ENCODE data around the gene HMX1.

The HMX1 gene

DNA sequence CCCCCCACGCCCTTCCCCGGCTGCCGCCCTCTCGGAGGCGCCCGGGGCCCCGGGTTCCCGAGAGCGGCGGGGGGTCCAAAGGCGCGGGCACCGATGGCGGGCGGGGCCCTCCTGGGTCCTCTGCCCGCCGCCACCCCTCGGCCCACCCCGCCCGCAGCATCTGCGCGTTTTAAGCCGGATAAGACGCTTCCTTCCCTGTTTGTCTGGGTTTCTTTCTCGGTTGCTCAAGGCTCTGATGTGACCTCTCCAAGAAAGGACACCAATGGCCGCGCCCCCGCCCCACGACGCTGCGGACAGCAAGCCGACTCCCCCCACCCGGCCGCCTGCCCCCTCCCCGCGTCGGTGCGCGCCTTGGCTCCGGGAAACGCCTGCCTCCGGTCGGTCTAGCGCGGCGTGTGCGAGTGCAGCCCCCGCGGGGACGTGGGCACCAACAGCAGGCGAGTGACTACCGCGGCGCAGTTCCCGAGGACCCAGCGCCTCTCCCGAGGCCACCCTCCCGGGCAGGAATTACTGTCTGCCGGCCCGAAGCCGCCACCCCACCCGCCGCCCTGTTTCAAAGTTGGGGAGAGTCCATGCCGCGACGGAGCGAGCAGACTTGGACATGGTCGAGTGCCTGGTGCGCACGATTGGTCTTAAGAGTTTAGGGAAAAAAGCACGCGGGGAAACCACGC, 21.1 kb upstream of the HMX1 start:
- Histone ChIP-seq H3K27me3 (ENCODE audit: insufficient read depth, low read depth, severe bottlenecking) (no peaks in the 10 kb centered on the region), H3K36me3 (no peaks in the 10 kb centered on the region), H3K9me3 (ENCODE audit: severe bottlenecking) (no peaks in the 10 kb centered on the region), H3K27ac (peak overlapping the region; percentile 85), H3K4me3 (ENCODE audit: low read depth, low read length) (peak overlapping the region; percentile 35)
- peak; percentile 82 for DNase-seq
- TF ChIP-seq, protein P1, sequence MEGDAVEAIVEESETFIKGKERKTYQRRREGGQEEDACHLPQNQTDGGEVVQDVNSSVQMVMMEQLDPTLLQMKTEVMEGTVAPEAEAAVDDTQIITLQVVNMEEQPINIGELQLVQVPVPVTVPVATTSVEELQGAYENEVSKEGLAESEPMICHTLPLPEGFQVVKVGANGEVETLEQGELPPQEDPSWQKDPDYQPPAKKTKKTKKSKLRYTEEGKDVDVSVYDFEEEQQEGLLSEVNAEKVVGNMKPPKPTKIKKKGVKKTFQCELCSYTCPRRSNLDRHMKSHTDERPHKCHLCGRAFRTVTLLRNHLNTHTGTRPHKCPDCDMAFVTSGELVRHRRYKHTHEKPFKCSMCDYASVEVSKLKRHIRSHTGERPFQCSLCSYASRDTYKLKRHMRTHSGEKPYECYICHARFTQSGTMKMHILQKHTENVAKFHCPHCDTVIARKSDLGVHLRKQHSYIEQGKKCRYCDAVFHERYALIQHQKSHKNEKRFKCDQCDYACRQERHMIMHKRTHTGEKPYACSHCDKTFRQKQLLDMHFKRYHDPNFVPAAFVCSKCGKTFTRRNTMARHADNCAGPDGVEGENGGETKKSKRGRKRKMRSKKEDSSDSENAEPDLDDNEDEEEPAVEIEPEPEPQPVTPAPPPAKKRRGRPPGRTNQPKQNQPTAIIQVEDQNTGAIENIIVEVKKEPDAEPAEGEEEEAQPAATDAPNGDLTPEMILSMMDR (IDR thresholded peaks at IDR 0.05; ENCODE audit: low read depth, low read length) = no peak

DNA sequence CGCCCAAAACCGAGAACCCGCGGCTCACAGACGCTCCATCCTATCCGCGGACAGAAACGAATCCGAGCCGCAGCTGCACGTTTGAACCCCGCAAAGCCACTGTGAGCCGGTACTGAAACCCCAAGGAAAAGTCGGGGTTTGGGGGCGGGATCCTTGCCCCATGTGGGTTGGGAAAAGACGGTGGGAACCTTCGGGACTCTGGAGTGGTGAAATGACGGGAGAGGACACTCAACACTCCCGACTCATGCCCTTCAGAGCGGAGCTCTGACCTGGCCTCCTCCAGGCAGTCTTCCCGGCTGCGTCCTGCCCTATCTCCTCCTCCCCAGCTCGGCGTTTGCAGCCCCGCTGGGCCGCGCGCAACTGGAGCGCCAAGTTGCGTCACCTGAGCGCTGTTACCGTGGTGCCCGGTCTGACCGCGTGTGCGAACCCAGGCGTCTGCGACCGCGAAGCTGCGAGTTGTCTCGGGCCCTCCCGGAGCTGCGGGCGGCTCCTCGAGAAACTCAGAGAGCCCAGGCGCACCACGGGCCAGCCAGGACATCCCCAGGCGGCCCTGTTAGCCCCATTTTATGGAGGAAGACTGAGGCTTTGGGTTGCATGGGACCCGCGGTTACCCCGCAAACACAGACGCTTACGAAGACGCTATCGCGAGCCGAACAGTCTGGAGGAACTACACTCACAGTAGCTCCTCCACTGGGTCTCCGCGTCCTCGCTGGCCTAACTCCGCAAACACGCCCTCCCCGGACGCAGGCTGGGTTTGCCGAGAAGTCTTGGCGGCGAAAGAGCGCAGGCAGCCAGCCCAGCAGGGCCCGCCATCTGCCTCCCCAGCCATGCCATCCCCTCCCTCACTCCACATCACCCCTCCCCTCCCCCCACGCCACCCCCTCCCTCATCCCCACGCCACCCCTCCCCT, 20.3 kb upstream of the HMX1 start:
- Histone ChIP-seq H3K27me3 (ENCODE audit: insufficient read depth, low read depth, severe bottlenecking) (no peaks in the 10 kb centered on the region), H3K9me3 (ENCODE audit: severe bottlenecking) (peaks cover 4% of the 10 kb centered on the region), H3K4me3 (ENCODE audit: low read depth, low read length) (peak overlapping the region; percentile 9; the same call in 1 of the 2 replicates), H3K27ac (peak overlapping the region; percentile 49), H3K36me3 (no peaks in the 10 kb centered on the region)
- DNase-seq = peak; percentile 71
- TF ChIP-seq, protein P1 (IDR thresholded peaks at IDR 0.05; ENCODE audit: low read depth, low read length) = no peak

DNA sequence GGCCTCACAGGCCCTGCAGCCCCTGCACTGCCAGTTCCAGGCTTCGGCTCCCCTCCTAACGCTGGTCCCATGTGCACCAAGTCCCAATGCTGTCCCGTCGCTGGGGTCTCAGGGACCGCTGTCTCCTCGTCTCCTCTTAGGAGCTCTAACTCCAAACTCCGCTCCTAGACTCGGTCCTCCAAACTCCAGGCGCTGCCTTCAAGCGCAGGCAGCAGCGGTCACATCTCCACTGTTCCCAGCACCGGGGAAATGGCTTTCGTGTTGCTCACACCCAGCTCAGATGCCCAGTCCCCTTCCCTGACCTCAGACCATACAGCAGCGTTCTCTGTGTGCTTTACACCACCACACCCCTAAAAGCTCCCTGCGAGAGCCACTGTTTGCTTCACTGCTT, 19.6 kb upstream of the HMX1 start:
- Histone ChIP-seq H3K4me3 (ENCODE audit: low read depth, low read length) (no peak overlapping the region), H3K36me3 (no peaks in the 10 kb centered on the region), H3K27ac (no peak overlapping the region), H3K9me3 (ENCODE audit: severe bottlenecking) (peaks cover 6% of the 10 kb centered on the region), H3K27me3 (ENCODE audit: insufficient read depth, low read depth, severe bottlenecking) (no peaks in the 10 kb centered on the region)
- TF ChIP-seq, protein P1 (IDR thresholded peaks at IDR 0.05; ENCODE audit: low read depth, low read length) = no peak
- DNase-seq = no peak

DNA sequence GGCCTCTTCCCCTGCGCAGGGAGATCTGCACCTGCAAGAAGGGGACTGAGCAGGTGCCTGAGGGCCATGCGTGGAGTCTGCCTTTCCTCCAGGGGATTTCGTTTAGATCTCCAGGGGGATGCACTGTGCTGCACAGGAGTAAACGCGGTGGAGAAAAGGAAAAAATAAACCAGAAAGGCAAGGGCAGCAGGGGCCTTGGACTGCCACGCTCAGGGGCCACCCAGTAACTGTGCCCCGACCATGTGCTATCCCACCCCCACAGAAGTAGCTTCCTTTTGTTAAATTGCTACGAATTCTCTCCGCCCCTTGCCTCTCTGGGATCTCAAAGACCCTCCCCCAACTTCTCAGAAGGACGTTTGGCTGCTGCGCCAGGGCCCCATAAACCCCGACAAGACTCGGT, 17.2 kb upstream of the HMX1 start:
- DNase-seq = no peak
- H3K27me3 ChIP-seq (ENCODE audit: insufficient read depth, low read depth, severe bottlenecking) = no peaks in the 10 kb centered on the region
- H3K27ac ChIP-seq = no peak overlapping the region
- peaks cover 6% of the 10 kb centered on the region for H3K9me3 ChIP-seq (ENCODE audit: severe bottlenecking)
- TF ChIP-seq, protein P1 (IDR thresholded peaks at IDR 0.05; ENCODE audit: low read depth, low read length) = no peak
- no peaks in the 10 kb centered on the region for H3K36me3 ChIP-seq
- no peak overlapping the region for H3K4me3 ChIP-seq (ENCODE audit: low read depth, low read length)

DNA sequence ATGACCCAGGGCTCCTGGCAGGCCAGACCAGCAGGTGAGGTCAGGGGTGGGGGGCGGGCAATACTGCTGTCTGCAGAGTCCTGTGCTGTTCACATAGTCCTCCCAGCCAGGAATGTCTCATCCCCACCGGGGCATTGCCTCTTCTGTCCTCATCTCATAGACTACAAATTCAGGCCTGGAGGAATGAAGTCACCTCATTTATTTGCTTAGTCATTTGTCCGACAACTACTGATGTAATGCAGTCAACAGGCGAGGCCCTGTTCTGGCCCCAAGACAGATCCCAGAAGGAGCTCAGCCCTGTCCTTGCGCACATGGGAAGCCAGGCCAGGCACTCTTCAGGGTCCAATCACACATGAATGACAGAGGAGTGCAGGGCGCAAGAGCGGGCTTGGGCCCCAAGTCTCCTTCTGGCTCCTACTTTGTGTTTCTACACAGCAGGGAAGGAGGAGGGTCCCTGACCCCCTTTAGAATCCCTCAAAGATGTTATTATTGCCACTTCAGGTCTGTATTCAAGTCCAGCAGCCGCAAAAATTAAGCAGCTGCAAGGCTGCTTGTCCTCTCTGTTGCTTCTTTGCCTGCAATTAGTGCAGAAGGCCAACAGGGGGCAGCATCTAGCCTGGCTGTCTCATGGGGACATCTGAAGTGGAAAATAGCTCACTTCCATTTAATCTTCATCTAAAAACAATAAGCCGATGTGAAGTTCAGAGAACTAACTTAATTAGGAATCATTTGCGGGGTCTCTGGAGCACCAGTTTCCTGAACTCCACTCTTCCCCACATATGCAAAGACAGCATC, 15.2 kb upstream of the HMX1 start:
- H3K9me3 ChIP-seq (ENCODE audit: severe bottlenecking) = peaks cover 6% of the 10 kb centered on the region
- no peak overlapping the region for H3K4me3 ChIP-seq (ENCODE audit: low read depth, low read length)
- no peaks in the 10 kb centered on the region for H3K36me3 ChIP-seq
- H3K27me3 ChIP-seq (ENCODE audit: insufficient read depth, low read depth, severe bottlenecking) = no peaks in the 10 kb centered on the region
- no peak overlapping the region for H3K27ac ChIP-seq
- DNase-seq = no peak
- TF ChIP-seq, protein P1 (IDR thresholded peaks at IDR 0.05; ENCODE audit: low read depth, low read length) = peak; percentile 69
